Vagina (tissue), 2 donors: ENCODE results near the gene CCDC183. TPM values are rescaled to one million over a fixed set of nuclear protein-coding genes. Genes with fewer than 3 reads are reported as not detected.

ENCODE experiments used
- DNase-seq, 2 donors: peaks; one replicate each; pipeline ENCODE4 v3.0.0-alpha.2; 2017; ENCODE audit errors: extremely low spot score in 2 of 2
- H3K27ac ChIP-seq: fragments of 200-600 bp; sonication (generic); one replicate; pipeline ENCODE4 v1.5.1; 2019
- H3K27me3 ChIP-seq: fragments of 200-600 bp; sonication (generic); one replicate; pipeline ENCODE4 v1.5.1; 2019
- H3K36me3 ChIP-seq, 2 donors: fragments of 200-600 bp; sonication (generic); one replicate each; pipeline ENCODE4 v1.5.1; 2017 to 2019
- H3K4me1 ChIP-seq: fragments of 200-600 bp; sonication (generic); one replicate; pipeline ENCODE4 v1.5.1; 2019
- H3K4me3 ChIP-seq, 2 donors: fragments of 200-600 bp; sonication (generic); 1 replicate in 1 of 2; 2 replicates in 1 of 2; pipeline ENCODE4 v1.5.1; 2016 to 2019
- H3K9me3 ChIP-seq: fragments of 200-600 bp; sonication (generic); one replicate; pipeline ENCODE4 v1.5.1; 2019
- POLR2A ChIP-seq, 2 donors: fragments of 450-650 bp; IDR thresholded peaks; one replicate each; pipeline ENCODE4 v1.6.1; 2017; ENCODE audit warnings: antibody characterized with exemption in 2 of 2, mild to moderate bottlenecking in 2 of 2, moderate library complexity in 2 of 2
- POLR2AphosphoS5 ChIP-seq, 2 donors: sonication (generic); formaldehyde crosslinking; IDR thresholded peaks; one replicate each; pipeline ENCODE4 v1.9.0; 2017; ENCODE audit warnings: antibody characterized with exemption in 2 of 2, mild to moderate bottlenecking in 2 of 2, low read depth in 1 of 2; ENCODE audit not compliant: insufficient read depth in 1 of 2
- intact Hi-C: fragments of 100-400 bp; cut with DNase I; formaldehyde crosslinking; loops from one replicate; pipeline ENCODE4 v1.15.1; 2023
- total RNA-seq: library from RNA; depleted of rRNA; stranded (reverse); fragments of >200 nt; gene quantifications from one replicate; pipeline ENCODE4 v1.2.3, GENCODE V29; 2016
- TF ChIP-seq, protein P1 (sequence below), 3 experiments: fragments of 450-650 bp in 2 of 3; fragments of 200-600 bp in 1 of 3; sonication (generic) in 1 of 3; IDR thresholded peaks; one replicate each; pipeline ENCODE4 v1.5.1; 2017 to 2019; ENCODE audit warnings: antibody characterized with exemption in 3 of 3, mild to moderate bottlenecking in 2 of 3, moderate library complexity in 2 of 3

The CCDC183 gene
- total RNA-seq, 1 donor from 2014 or later = not detected

DNA sequence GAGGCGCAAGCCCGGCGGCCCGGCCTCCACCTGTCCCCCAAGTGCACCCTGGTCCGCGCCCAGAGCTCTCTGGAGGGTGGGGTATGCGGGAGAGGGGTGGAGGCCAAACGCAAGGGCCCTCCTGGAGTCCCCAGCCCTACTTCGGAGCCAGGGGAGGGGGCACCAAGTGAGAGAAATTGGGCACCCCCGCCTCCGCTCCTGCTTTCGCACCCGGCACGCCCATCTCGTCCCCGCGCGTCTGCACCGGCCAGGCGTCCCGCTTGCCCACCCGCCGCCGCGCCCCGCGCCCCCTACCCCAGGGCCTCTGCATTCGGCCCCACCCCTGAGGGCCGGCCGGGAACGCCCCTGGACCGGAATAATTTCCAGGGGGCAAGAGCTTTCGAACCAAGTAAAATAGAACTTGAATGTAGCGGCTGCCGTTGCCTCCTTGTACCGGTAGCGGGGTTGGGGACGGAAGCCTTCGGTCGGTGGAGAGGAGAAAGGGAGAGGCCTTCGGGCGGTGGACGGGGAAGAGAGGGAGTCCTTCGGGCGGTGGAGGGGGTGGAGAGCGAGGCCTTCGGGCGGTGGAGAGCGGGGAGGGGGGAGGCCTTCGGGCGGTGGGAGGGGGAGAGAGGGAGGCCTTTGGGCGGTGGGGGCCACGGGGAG, 52.4 kb downstream of the CCDC183 start:
- peak overlapping the region; percentile 71 to 72 for H3K4me3 ChIP-seq
- peak overlapping the region; percentile 87 for H3K27ac ChIP-seq
- no peaks in the 10 kb centered on the region for H3K9me3 ChIP-seq
- no peaks in the 10 kb centered on the region for H3K36me3 ChIP-seq
- TF ChIP-seq, protein P1, sequence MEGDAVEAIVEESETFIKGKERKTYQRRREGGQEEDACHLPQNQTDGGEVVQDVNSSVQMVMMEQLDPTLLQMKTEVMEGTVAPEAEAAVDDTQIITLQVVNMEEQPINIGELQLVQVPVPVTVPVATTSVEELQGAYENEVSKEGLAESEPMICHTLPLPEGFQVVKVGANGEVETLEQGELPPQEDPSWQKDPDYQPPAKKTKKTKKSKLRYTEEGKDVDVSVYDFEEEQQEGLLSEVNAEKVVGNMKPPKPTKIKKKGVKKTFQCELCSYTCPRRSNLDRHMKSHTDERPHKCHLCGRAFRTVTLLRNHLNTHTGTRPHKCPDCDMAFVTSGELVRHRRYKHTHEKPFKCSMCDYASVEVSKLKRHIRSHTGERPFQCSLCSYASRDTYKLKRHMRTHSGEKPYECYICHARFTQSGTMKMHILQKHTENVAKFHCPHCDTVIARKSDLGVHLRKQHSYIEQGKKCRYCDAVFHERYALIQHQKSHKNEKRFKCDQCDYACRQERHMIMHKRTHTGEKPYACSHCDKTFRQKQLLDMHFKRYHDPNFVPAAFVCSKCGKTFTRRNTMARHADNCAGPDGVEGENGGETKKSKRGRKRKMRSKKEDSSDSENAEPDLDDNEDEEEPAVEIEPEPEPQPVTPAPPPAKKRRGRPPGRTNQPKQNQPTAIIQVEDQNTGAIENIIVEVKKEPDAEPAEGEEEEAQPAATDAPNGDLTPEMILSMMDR (IDR thresholded peaks at IDR 0.05) = no peak
- TF ChIP-seq POLR2AphosphoS5 (IDR thresholded peaks at IDR 0.05; ENCODE audit: insufficient read depth in 1 of 2, low read depth in 1 of 2) = no peak
- H3K27me3 ChIP-seq = peaks cover 14% of the 10 kb centered on the region
- no peak for DNase-seq
- intact Hi-C loops = loop anchor here (2.0 kb wide), 1 partner anchor 96 kb away; the partner anchor contains the start of genes C8G and FBXW5
- peaks cover 54% of the 10 kb centered on the region for H3K4me1 ChIP-seq

DNA sequence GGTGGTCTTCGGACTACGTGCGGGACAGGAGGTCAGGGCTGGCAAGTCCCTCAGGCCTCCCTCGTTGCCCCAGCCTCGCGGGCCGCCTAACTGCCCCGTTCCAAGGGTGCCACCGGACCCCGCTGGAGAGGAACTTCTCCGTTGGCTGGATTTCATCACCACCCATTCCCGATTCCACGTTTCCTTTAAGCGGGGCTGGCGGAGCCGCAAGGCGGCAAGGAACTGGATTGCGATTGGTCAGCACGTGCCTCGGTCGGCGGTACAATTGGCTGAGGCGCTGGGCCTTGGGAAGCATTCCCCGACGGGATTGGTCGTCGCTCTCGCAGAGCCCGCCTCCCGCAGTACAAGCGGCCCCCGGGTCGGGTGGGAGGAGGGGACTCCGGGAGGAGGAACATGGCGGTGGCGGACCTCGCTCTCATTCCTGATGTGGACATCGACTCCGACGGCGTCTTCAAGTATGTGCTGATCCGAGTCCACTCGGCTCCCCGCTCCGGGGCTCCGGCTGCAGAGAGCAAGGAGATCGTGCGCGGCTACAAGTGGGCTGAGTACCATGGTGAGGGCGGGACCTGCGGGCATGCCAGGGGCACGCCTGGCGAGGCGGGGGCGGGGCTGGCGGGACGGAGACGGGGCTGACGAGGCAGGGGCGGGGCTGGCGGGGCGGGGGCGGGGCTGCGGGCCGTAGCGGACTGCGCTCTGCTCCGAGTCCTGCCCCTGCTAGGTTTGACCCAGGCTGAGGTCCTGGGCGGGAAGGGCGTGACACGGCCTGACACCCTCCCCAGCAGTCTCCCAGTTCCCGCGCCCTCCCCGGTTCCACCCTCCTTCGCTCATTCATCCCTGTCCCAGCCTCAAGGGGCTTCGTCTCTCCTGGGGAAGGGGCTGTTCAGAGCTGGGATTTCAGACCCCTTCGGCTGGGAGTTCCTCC, 53.2 kb downstream of the CCDC183 start, which contains the start of gene PHPT1:
TSS of gene PHPT1 (plus strand) at position 372 of the 922 bp plus-strand sequence. CDS start at position 394, 22 bp downstream.
- peak; percentile 91 to 97 for TF ChIP-seq POLR2AphosphoS5 (IDR thresholded peaks at IDR 0.05; ENCODE audit: insufficient read depth in 1 of 2, low read depth in 1 of 2)
- peak in 1 of 2 donors; percentile 73 for TF ChIP-seq POLR2A (IDR thresholded peaks at IDR 0.05)
- TF ChIP-seq, protein P1 (IDR thresholded peaks at IDR 0.05) = no peak
- no peaks in the 10 kb centered on the region for H3K36me3 ChIP-seq
- H3K27ac ChIP-seq = peak within 1 kb of the TSS; percentile 87
- H3K4me3 ChIP-seq = peak within 1 kb of the TSS; percentile 71 to 72
- peaks cover 13% of the 10 kb centered on the region for H3K27me3 ChIP-seq
- H3K9me3 ChIP-seq = no peaks in the 10 kb centered on the region
- peak in 1 of 2 donors; percentile 99 for DNase-seq
- peaks cover 46% of the 10 kb centered on the region for H3K4me1 ChIP-seq
- intact Hi-C loops = loop anchor here (2.0 kb wide), 1 partner anchor 96 kb away; the partner anchor contains the start of genes C8G and FBXW5

DNA sequence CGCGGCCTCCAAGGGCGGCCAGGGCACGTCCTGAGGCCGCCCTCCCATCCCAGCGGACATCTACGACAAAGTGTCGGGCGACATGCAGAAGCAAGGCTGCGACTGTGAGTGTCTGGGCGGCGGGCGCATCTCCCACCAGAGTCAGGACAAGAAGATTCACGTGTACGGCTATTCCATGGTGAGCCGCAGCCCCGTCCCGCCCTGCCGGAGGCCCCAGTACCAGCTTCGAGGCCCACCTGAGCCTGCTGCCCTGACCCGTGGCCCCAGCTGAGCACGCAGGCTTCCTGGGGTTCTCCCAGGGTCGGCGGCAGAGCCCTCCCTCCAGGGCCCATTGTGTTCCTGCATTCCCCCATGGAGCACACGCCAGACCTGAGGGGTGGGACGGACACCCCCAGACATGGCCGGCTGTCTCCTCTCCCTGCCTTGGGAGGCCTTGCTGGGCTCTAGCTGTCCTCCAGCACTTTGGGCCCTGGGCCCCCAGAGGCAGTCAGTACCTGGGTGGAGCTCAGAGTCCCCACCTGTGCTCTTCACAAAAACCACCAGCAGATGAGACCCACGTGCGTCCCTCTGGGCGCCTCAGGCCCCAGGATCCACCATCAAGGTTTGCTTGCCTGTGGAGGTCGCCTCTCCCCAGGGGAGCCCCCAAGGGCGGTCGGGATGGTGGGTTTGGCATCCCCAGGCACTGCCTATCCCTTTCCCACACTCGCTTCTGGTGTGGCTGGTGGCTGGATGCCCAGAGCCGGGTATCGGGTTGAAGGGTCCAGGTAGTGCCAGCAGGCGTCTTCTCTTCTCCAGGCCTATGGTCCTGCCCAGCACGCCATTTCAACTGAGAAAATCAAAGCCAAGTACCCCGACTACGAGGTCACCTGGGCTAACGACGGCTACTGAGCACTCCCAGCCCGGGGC, 54.1 kb downstream of the CCDC183 start:
- Histone ChIP-seq H3K4me3 (peak overlapping the region; percentile 71 to 72), H3K9me3 (no peaks in the 10 kb centered on the region), H3K4me1 (peaks cover 42% of the 10 kb centered on the region), H3K27me3 (peaks cover 12% of the 10 kb centered on the region), H3K27ac (peak overlapping the region; percentile 87), H3K36me3 (no peaks in the 10 kb centered on the region)
- no peak for DNase-seq
- intact Hi-C loops = loop anchor here (2.0 kb wide), 1 partner anchor 95 kb away; the partner anchor contains the start of genes C8G and FBXW5
- TF ChIP-seq POLR2AphosphoS5 (IDR thresholded peaks at IDR 0.05; ENCODE audit: insufficient read depth in 1 of 2, low read depth in 1 of 2) (peak in 1 of 2 donors; percentile 10), POLR2A (IDR thresholded peaks at IDR 0.05) (no peak)

DNA sequence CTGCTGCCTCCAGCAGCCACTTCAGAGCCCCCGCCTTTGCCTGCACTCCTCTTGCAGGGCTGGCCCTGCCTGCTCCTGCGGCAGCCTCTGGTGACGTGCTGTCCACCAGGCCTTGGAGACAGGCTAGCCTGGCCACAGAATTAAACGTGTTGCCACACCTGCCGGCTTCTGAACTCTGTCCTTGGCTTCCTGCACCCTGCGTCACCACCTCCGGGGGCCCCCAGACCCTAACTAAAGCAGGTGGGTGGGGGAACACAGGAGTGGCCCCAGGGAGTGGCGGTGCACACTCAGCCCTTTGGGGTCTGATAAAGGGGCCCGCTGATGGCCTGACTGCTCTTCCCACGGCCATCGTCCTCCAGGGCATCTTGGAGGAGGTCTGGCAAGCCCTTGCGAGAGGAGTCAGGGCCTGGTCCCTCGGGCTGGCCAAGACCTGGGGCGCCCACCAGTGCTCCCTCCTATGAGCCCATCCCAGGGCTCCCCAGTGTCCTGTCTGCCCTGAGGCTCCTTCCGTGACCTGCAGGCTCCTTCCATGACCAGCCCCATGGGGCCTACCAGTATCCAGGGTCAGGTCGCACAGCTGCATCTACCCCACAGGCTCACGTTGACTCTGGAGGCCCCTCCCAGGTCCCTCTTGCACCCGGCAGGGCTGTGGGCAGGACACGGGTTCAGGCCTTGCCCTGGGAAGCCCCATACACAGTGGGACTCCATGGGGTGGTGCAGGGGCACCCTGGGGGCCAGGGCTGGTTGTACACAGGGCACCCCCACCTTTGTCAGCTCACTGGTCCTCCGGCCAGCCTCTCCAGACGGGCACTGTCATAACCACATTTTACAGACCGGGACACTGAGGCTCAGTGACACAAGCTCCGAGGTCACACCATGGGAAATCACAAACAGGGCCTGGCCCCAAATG, 55.0 kb downstream of the CCDC183 start:
- no peaks in the 10 kb centered on the region for H3K36me3 ChIP-seq
- no peak overlapping the region for H3K4me3 ChIP-seq
- peaks cover 35% of the 10 kb centered on the region for H3K4me1 ChIP-seq
- no peak for DNase-seq
- no peak overlapping the region for H3K27ac ChIP-seq
- intact Hi-C loops = no loop called here
- peaks cover 4% of the 10 kb centered on the region for H3K27me3 ChIP-seq
- H3K9me3 ChIP-seq = no peaks in the 10 kb centered on the region
- TF ChIP-seq, protein P1 (IDR thresholded peaks at IDR 0.05) = no peak
- TF ChIP-seq POLR2A (IDR thresholded peaks at IDR 0.05) = no peak
- no peak for TF ChIP-seq POLR2AphosphoS5 (IDR thresholded peaks at IDR 0.05; ENCODE audit: insufficient read depth in 1 of 2, low read depth in 1 of 2)
